GM18873 (cell line): ENCODE measurements around the gene CEP128.

ENCODE experiments used
- ATAC-seq: cut with Tn5 transposase; IDR thresholded peaks from one replicate; pipeline ENCODE4 v1.9.1; 2021; ENCODE audit warnings: mild to moderate bottlenecking, moderate library complexity, moderate number of reproducible peaks; ENCODE audit not compliant: unreplicated experiment, low FRiP score

Gene CEP128

DNA sequence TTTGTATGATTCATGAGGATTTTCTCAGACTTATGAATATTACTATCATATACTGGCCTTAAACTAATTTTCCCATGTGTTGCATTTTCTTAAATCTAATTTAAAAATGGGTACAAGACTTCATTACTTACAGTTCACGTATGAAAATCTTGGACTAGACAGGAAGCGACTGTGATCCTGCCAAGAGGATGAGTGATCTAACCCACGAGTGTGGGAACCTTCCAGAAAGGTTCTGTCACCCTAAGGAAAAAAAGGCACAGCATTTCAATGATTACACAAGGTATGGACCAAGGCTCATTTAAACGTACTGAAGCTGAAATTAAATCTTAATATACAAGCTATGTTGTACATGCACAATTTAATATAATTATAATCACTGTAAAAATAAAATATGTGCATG, 436.8 kb downstream of the CEP128 start:
- ATAC-seq = no peak

DNA sequence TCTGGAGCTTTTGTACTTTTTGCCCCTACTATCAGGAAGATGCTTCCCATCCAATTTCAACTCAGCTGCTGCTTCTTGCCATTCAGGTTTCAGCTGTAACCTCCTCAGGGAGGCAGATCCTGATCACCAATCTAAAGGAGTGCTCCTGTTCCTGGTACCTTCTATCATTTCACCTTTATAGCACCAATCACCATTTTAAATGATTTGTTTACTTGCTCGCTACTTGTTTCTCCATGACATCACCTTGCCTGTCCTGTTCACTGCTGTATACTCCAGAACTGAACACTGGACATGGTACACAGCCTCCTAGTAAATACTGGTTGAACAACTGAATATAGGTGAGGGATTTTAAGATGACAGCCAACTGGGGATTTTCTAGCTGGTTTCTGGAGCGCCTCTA, 443.0 kb downstream of the CEP128 start:
- no peak for ATAC-seq

GRCh38 chr14:80496090-80496489, 445.4 kb downstream of the CEP128 start:
- no peak for ATAC-seq

DNA sequence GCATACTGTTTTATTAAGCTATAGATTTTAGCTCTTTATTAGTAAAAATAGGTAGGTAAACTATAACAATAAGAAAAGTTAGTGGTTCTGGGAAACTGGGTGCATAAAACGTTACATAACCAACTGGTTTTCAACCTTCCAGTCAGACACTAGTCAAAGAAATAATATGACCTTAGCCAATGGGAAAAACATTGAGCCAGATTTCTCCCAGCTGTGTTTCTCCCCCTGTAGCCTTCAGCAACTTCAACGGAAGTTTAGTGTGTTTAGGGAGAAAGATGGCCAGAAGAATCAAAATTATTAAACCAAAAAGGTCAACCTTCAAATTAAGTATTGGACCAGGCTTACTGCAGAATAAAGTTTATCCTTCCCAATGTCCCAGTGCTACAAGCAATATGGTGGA, 446.8 kb downstream of the CEP128 start:
- no peak for ATAC-seq

GRCh38 chr14:80493620-80494019, 447.9 kb downstream of the CEP128 start:
- ATAC-seq = no peak

DNA sequence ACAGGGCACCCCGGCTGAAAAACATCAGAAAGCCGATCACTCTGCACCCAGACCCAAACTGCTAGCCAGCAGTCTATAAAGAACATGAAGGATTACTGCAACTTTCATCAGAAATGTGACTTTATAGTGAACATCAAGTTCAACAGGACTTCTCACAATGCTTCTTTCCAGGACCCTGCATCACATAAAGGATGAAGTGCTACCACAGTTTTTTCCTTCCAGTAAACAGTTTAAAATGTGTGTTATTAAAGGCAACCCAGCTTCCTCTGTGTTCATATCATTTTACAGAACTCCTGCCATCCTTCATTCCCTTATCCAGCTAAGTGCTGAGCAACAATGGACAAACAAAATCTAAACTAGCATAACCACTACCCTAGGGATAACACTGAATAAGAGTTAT, 449.9 kb downstream of the CEP128 start:
- no peak for ATAC-seq

GRCh38 chr14:80491131-80491530, 450.4 kb downstream of the CEP128 start:
- ATAC-seq = peak; percentile 97

GRCh38 chr14:80489513-80489912, 452.0 kb downstream of the CEP128 start:
- ATAC-seq = no peak

- ATAC-seq = no peak
Measured at GRCh38 chr14:80485764-80486163, 455.8 kb downstream of the CEP128 start.

DNA sequence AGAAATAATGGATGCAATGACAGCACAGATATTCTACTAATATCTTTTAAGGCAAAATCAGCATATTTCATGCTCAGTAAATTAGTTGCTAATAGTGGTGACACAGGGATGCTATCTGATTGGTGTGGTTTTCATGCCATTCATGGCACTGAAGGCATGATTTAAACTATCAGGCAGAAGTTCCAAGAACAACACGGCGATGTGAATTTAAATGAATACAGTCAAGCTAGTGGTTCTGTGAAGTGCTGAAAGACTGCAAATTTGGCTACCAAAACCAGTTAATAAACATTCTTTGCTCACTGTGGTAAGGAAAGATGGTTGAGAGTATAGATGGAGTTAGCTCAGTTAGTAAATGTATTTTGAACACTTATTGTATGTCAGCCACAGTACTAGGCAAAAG, 458.2 kb downstream of the CEP128 start:
- ATAC-seq = no peak

- no peak for ATAC-seq
Measured at GRCh38 chr14:80477388-80478160, 464.0 kb downstream of the CEP128 start.

DNA sequence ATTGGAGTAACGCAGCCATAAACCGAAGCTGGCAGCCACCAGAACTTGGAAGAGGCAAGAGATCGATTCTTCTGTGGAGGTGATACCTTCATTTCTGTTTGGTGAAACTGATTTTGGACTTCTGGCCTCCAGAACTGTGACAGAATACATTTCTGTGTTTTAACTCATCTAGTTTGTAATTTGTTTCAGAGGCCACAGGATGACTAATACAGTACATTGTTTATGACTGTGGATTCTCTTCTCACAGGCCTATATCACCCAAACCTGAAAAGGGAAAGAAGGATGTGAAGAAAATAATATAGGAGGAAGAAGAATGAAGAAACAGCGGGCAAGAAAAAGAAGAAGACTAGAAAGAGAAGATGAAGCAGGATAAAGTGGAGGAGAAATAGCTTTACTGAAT, 466.5 kb downstream of the CEP128 start:
- no peak for ATAC-seq

DNA sequence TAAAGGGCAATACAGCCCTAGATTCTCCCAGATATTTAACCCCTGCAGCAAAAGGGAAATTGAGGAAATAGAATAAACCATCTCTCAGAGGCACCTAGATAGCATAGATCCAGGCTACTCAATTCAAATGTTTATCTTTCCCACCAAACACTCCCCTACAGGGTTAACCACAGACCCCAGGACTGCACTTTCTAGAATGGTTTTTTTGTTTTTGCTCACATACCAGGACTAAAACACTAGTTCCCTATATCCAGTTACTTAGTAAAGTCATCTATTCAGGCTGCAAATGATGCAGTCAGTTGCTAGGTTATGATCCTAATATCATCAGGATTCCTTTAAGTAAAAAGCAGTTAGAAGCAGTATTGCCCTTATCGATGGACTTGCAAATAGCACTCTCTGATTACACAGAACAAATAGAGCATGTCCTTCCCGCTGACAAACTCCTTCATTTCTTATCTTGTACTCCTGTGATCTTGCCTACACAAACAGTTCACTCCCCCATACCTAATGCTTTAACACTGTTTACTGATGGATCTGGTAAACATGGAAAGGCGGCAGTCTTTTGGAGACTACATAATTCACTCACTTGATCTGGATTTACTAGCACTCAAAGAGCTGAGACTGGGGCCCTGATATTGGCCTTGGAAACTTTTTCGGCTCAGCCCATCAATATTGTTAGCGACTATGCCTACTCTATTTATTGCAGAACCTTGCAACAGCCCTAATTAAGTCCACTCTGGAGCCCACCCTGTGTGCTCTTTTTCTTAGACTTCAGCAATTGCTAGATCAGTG, 473.0 kb downstream of the CEP128 start:
- no peak for ATAC-seq

DNA sequence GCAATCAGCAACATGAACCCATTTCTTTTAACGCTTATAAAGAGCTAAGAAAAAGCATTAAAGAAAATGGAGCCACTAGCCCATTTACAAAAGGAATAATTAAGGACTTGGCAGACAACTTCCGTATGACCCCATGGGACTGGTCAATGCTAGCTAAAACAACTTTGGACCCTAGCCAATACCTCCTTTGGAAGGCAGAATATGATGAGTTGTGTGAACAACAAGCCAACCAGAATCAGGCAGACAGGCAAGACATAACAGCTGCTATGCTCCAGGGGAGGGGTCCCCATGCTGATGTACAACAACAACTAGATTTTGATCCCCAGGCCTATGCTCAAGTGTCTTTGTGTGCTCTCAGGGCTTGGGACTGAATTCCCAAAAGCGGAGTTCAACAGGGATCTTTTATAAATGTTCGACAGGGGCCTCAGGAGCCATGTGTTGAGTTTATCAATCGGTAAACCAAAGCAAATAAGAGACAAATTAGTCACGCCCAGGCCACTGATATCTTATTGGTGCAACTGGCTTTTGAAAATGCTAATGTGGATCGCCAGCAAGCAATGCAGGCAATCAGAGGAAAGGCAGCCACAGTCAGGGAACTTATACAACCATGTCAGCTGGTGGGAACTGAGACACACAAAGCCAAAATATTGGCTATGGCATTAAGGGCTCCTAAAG, 475.9 kb downstream of the CEP128 start:
- no peak for ATAC-seq

- no peak for ATAC-seq
Measured at GRCh38 chr14:80464531-80465149, 476.9 kb downstream of the CEP128 start.

DNA sequence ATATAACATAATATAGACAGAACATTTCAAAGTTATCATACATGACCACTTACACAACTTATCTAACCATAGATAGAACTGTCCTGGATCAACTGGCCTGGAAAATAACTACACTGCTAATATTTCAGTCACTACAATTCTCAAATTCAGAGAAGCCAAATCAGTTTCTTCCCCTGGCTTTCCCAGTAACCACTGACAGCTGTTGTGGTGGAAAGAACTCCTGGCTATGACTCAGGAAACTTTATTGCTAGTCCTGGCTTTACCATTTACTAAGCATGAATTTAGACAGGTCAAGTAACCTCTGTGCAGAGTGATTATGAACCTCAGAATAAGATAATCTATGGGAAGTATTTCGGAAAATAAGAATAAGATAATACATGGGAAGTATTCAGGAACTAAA, 485.3 kb downstream of the CEP128 start:
- ATAC-seq = no peak

GRCh38 chr14:80455031-80455430, 486.5 kb downstream of the CEP128 start:
- ATAC-seq = no peak

DNA sequence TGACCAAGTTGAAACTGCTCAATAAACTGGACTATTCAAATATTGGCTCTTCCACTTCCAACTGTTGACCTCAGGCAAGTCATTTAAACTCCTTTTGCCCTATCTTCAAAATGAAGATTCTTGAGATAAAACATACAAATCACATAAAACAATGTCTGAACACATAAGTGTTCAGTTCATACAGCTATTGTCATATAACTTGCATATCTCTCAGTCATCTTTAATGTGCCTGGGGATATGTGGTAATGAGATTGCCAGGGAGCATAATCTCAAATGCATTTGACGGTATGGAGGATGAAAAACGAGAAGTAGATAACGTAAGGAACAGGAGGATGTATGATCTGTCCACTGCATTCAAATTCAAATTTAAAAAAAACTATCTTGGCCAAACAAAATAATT, 493.3 kb downstream of the CEP128 start:
- ATAC-seq = no peak

DNA sequence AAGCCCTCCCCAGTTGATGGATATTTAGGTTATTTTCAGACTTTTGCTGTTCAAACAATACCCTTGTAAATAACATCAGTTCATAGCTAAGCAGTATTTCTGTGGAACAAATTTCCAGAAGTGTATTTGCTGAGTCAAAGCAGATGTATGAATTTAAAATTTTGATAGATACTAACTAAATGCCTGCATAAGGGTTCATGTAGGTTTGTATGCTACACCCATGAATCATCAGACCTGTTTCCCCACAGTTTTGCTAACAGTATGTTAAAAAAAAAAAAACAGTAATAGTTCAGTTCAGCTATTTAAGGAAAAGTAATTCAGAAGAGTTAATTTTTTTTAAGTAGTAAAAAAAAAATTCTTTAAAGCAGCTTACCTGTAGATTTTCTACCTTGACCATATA, 494.1 kb downstream of the CEP128 start:
- no peak for ATAC-seq
